ENCODE results near the gene CTU1.

GRCh38 chr19:51084505-51084904 lies 23.7 kb downstream of the CTU1 start:
- no peak for TF ChIP-seq SUZ12 (IDR thresholded peaks at IDR 0.05; ENCODE audit: extremely low read depth, insufficient read depth, insufficient read length)
- TF ChIP-seq ZNF274 (IDR thresholded peaks at IDR 0.05; ENCODE audit: low read depth, low read length): no peak
- no peak for TF ChIP-seq YY1 (IDR thresholded peaks at IDR 0.05; ENCODE audit: insufficient read depth, insufficient read length)
